ENCODE data around the gene ACOXL.
A peak's percentile ranks its signal among the peaks of the same experiment; 100 is the strongest.

The ACOXL gene

DNA sequence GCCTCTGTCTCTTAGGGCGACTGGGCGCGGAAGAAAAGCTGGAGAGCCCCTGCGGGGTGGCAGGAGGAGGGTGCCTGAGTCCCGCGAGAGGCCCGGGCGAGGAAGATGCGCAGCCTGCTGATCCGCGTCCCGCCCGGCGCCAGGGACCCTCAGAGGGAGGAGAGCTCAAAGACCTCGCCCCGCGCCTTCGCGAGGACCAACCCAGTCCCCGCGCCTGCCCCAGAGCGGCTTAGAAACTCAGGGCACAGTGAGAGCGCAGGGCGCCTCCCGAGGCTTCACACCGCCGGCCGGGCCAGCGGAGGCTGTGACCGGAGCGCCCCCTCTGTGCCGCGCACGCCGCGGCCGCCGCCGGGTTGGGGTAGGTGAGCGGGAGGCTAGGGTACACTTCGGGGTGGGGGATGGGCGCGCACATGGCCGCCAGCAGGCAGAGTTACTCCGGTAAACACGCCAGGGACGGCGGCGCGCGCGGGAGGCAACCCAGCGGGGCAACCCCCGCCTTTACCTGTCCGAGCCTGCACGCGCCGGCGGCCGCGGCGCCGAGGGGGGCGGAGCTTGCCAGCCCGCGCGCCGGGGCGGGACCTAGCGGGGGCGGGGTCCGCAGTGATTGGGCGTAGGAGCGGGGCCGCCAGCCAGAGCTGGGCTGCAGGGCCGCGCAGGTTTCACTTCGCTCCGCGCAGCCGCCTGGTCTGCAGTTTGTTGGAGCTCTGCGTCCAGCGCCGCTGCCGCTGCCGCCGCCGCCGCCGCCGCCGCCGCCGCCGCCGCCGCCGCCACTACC, 388.1 kb downstream of the ACOXL start, which contains the start of gene BCL2L11:
TSS of gene BCL2L11 (plus strand) at position 662 of the 775 bp plus-strand sequence. CDS start 2,832 bp downstream, outside the sequence.
- DNase-seq, result peak; percentile 88

DNA sequence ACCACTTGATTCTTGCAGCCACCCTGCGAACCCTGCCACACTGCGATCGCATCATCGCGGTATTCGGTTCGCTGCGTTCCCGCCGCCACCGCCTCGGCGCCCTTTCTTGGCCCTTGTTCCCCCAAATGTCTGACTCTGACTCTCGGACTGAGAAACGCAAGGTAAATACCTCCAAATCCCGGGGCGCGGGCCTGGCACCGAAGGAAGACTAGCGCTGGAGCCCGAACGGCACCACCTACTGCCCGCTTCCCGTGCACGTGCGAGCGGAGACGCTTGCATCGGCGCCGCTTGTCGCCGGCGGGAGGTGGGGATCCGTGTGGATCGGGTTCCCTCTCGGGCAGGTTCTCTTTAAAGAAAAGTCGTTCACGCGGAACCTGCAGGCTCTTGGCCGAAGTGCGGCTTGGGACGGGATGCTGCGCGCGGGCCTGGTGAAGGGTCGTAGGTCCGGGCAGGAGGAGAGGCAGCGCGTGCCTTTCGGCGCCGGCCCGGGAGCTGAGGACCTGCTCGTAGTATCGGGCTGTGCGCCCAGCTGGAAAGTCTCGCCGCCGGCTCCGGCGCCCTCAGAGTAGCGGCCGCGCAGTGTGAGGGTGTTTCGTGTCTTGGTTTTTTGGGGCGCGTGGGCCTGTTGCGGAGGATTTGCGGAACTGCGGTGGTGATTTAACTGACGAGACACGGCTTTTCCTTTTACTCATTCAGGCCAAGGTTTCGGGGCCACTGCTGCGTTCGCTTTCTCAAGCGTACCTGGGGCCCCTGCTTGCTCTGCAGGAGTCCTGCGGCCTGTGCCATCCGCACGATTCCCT, 388.9 kb downstream of the ACOXL start:
- DNase-seq, result peak; percentile 43

DNA sequence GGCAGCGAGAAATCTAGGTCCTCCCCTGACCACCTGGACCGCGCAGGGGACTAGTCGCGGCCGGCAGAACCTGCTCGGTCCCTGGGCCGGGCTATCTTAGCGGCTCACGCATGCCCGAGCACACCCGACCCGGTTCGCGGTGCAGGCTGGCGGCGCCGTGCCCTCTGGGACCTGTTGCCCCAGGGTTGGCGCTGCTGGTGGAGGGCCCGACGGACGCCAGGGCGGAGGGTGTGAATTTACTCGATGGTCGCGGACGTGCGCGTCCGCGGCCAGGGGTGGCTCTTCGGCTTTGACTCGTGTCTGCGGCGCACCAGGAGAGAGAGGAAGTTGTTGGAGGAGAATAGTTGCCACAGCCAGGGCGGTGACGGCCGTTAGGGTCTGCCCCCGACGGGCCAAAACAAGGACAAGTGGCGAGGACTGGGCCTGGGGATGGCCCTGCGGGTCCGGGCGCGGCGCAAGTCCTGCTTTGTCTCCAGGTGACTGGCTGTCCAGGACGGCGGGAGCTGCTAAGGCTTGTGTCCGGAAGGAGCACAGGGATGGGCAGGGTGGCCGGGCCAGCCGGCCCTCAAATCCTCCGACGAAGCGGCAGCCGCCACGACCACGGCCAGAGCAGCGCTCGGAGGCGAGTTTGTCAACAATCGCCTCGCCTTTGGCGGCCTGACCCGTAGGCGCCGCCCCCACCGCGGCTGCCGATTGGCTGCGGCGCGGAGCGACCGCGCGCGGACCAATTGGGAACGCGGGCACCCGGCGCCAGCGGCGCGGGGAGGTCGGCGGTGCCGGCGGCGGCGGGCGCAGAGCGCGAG, 389.7 kb downstream of the ACOXL start:
- DNase-seq, result peak; percentile 94

DNA sequence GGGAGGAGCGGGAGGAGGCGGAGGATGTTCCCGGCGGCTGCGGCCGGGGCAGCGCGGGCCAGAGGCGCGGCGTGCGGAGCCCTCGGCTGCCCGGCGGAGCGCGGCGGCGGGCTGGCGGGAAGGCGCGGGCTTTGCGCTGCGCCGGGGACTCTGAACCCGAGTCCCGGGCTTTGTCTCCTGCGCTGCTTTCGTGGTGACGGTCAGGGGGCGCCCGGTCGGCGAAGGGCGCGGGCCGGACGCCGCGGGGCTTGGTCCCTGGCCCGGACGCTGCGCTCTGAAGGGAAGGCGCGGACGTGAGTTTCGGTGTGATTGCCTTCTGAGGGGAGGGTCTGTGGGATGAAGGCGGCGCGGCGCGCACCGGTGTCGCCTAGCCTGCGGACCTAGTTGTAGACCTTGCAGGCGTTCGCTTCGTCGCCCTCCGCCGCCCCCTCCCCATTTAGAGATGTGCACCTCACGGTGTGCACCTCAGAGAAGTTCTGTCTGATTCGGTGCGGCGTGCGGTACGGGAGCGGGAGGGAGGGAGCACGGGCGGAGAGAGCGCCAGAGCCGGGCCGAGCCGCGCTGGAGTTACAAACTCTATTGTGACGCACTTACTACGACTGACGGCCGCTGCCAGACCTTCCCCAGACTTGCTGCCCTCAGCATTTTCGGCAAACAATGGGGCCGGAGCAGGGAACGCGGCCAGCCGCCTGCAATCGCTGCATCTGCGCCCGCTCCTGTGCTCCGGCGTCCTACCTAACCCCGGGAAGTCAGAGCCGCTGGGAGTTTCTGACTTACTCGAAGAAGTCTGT, 390.5 kb downstream of the ACOXL start:
- peak; percentile 59 for DNase-seq

DNA sequence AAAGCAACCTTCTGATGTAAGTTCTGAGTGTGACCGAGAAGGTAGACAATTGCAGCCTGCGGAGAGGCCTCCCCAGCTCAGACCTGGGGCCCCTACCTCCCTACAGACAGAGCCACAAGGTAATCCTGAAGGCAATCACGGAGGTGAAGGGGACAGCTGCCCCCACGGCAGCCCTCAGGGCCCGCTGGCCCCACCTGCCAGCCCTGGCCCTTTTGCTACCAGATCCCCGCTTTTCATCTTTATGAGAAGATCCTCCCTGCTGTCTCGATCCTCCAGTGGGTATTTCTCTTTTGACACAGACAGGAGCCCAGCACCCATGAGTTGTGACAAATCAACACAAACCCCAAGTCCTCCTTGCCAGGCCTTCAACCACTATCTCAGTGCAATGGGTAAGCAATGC, 391.4 kb downstream of the ACOXL start:
- no peak for DNase-seq

DNA sequence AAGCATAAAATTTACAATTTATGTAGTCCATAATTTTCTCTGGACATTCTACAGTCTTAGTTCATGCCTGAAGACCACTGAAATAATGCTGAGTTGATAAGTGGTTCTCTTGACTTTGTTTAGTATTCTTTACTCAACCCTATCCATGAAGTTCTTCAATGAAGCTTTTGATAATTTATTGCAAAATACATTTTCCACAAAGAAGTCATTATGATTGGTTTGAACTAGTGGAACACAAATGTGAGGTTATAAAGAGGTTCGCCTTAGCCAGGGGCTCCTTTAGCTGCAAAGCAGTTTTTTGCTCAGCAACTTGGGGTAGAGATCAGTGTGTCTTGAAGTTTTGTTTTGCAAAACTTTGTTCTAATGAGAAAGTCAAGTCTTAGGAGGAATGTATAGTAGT, 394.2 kb downstream of the ACOXL start:
- DNase-seq, result no peak

DNA sequence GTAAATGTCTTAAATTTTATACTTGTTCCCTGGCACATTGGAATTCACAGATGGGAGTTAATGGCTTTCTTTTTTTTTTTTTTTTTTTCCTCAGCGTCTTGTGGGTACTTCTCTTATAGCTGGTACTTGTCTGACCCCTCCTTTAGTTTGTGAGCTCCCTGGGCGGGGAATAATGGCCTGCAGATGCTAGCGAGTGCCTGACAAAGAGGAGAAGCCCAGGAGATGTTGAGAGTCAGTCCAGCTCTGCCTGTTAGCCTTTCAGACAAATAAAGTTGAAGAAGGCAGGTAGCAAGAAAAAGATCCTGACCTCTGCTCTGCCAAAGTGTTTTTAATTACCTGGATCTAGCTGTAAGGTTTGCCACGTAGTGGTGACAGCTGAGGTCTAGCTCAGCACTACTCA, 395.0 kb downstream of the ACOXL start:
- no peak for DNase-seq

DNA sequence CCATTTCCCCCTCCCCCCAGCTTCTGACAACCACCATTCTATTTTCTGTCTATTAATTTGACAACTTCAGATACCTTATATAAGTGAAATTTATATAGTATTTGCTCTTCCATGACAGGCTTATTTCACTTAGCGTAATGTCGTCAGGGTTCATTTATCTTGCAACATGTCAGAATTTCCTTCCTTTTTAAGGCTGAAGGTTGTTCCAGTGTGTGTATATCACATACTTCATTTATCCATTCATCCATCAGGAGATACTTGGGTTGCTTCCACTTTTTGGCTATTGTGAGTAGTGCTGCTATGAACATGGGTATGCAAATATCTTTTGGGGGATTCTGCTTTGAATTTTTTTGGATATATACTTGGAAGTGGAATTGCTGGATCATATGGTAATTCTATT, 395.7 kb downstream of the ACOXL start:
- no peak for DNase-seq

DNA sequence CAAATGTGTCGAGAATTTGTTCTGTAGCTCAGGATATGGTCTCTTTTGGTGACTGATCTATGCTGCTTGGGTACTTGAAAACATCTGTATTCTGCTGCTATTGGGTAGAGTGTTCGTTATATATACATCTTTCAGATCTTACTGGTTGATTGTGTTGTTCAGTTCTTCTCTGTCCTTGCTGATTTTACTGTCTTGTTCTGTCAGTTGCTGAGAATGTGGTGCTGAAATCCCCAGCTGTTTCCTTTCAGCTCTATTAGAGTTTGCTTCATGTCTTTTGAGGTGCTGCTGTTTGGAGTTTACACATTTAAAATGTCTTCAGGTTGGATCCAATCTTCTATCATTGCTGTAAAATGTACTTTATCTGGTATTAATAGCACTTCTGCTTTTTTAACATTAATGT, 401.2 kb downstream of the ACOXL start:
- DNase-seq, result no peak

DNA sequence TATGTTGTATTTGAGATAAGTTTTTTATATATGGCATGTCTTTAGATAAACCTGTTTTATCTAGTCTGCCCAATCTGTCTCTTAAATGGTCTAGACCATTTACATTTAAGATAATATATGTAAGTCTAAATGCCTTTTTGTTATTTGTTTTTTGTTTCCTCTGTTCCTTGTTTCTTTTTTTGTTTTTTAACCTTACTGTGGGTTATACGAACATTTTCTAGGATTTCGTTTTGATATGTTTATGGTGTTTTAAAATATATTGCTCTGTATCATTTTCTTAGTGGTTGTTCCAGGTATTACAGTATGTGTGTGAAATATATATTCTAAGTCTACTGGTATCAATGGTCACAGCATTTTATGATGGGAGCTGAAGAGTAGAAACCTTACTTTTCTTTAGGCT, 401.7 kb downstream of the ACOXL start:
- no peak for DNase-seq

DNA sequence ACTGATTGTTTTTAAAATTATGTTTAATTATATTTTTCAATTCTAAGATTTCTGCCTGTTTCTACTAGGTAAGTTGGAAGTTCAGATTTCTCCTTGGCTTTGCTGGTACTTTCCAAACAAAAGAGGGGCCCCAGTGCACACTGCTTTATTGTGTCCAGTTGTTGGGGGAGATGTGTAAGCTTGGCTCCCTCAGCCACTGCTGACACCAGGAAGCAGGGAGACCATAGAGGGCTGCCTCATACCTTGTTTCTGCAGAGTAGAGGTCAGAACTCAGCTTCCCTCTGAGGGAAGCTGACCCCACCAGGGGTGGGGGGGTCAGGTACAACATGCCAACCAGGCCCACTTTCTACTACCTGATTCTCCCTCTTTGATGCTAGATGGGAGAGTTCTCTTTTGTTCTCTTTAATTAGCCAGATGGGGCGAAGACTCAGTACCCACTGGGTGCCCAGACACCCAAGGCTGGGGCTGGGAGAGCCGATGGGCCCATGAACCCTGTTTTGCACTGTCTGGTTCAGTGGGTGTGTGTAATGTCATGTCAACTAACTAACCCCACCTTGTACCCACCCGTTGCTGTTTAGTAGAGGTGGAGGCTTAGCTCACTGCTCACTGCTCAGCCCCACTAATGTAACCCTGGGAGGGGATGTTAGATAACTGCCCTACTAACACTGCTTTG, 403.0 kb downstream of the ACOXL start:
- no peak for DNase-seq

DNA sequence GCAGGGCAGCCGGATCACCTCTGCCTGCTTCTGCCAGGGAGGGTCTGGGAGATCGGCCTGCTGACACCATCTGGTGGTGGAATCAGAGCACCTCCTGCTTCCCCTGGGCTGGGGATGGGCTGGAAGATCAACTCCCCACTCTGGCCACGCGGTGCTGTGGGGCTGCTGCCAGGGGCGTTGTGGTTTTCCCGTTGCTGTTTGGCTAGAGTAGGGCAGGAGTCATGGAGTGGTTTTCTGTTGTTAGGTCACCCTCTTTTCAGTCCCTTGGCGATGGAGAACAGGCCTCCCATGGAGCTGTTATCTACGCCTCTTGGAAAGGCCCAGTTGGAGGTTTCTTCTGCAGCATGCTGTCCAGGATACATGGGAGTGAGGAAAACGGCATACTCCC, 403.5 kb downstream of the ACOXL start:
- no peak for DNase-seq

DNA sequence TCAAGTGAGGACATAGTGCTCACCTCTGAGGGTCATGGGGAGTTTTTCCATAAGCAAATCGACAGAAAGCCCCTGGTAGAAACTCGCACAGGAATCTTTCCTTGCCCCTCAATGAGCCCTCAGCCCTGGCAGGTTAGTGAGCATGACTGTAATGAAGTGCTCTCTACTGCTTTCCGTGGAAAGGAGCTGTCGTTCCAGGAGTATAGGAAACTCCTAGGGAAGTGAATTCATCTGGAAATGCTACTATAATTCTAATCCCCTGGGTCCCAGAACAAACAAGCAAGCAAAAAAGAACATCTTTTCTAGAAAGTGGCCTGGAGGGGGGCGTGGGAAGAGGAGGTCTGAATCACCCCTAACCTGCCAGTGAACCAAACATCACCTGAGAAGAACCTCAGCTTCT, 406.5 kb downstream of the ACOXL start:
- no peak for DNase-seq

DNA sequence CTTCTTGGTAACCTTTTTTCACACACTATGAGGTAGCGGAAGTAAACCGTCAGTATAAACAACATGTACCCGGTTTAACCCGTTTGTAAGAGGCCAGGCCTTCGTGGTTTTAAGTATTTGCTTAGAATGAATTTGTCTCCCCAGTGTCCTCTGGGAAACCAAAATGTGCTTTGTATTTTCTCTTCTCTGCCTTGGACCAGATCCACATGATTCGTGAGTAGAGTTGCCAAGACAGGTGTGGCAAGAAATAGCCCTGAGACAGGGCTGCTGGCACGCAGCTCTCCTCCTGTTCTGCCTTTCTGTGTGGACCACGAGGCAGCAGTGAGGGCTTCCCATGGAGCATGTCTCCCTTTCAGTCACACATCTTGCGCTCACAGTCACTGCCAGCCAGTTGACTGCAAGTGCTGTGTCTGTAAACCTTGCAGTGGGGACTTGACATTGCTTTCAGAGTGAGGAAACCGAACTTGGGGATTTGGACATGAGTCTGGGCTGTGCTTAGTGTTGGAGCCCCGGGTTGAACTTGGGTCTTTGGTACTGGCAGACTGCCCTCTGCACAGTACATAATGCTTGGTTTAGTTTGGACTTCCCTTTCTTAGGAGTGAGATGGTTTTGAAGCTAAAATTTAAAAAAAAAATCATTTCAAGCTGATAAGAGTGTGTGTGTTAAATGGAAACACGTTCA, 407.4 kb downstream of the ACOXL start:
- no peak for DNase-seq

DNA sequence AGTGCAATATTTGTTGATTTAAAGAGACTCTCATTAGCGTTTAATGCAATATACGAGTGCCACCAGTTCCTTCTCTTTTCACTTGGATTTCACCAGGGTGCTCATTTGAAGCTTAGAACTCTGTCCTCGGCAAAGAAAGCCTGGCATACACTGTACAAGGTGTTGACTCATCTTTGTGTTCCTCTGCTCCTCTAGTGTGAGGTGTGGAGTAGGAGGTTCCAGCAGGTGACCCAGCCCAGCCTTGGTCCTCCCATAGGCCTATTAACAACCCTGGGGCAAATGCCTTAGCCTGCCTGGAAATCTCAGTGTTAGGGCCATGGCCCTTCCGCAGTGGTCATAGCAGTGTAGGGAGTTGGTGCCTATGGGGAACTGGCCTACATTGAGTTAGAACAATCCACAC, 408.4 kb downstream of the ACOXL start:
- DNase-seq, result no peak

DNA sequence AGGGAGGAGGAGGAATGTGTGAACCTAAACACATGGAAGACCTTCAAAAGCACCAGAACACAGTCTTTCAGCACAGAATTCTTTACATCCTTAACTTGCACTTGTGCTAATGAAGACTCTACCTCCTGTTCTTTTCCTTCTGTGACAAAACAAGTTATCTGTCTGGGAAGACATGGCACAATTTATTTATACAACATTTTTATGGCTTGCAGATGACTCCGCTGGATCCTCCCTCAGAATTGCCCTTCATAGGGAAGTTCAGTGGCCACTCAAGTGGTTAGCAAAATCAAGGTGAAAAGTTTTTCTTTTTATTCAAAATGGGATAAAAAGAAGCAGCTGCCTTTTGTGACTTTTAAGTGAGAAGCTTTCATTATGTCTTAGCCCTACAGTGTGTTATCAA, 409.7 kb downstream of the ACOXL start:
- no peak for DNase-seq

DNA sequence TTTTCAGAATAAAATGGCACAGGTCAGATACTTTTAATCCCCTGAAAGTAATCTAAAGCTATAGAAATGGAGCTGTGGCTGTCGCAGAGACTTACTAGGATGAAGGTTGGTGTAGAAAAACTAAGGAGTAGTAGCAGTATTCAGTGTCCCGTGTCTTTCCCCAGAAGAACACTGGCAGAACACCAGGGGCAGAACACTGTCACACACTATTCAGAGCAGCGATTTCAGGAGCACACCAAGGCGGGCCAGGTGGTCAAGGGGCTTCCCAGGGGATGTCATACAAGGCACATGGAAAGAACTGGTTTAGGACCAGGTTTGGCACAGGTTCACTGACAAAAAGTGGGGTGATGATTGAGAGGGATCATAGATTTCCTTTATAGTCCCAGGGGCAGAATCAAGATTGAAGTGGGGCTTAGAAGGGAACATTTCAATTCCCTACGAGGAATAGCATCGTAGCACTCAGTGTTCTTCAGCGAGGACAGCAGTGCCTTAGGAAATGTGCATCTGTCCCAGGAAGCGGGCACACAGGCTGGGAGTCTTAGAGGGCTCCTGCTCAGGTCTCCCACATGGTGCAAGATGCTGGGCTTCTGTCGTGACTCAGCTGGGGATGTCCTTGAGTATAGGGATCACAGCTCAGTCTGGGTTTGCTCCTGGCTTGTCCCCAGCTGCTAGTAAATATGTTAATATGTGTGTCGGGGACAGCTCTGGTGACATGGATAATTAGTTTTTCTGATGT, 410.9 kb downstream of the ACOXL start:
- no peak for DNase-seq

DNA sequence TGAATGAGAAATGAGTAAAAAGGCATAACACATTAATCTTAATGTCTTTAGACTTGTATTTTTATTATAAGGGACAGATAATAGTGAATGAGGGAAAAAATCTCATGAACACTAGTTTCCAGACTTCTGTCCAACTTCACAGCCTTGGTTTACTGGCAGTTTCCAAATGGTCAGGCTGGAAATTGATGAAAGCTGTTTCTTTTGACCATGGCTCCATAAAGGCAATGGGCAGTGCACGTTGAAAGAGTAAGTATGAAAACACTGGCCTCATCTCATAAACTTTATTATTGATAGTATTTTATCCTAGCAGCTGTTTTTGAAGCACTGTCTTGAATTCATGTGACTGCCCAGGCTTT, 411.4 kb downstream of the ACOXL start:
- DNase-seq, result no peak

DNA sequence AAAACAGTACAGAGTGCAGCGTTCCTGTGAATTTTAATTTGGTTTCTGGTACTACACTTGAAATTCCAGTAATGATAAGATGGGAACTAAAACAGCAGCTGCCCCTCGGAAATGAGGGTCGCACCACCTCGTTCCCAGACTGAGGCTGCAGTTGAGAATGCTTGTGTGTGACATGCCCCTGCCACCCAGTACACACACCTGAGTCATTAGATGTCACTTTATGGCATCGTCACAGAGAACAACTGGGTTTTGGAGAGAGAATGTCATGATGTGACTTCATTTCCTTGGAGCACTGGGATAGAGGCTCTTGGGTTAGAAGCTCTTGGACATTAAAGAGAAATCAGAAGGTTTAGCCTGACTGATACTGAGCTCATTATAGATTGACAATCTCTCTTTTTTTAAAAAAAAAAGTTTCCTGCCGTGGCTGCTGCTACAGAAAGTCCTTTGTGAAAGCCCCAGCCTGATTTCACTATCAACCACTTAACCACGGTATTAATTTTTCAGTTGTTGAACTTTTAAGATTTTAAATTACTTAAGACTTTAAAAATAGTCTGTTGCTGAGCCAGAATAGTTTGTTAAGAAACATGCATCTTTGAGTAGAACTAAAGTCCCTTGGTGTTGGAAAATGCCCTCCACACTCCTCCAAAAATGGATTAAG, 412.9 kb downstream of the ACOXL start:
- DNase-seq, result no peak

DNA sequence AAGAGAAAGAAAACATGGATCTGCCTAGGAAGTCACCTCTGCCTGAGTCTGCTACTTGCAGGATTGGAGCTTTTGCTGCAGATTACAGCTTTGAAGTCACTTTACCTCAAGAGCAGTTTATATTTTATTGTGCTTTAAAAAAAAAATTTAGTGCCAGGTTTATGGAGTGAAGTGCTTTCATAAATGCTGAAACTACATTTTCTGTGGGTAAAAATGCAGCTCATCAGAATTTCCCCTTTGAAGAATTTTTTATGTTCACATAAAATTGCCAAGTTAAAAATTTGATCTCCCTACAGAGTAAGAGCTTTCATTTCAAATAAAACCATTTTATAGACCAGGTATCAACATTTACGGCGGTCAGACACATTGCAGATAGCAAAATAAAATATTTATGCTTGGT, 413.6 kb downstream of the ACOXL start:
- DNase-seq, result no peak
